ENCODE measurements around the gene PDHX. TPM values are rescaled to one million over a fixed set of nuclear protein-coding genes. Genes with fewer than 3 reads are reported as not detected.

PDHX gene
- total RNA-seq, 2 donors from 2014 or later = 28.7 to 31.9 TPM

DNA sequence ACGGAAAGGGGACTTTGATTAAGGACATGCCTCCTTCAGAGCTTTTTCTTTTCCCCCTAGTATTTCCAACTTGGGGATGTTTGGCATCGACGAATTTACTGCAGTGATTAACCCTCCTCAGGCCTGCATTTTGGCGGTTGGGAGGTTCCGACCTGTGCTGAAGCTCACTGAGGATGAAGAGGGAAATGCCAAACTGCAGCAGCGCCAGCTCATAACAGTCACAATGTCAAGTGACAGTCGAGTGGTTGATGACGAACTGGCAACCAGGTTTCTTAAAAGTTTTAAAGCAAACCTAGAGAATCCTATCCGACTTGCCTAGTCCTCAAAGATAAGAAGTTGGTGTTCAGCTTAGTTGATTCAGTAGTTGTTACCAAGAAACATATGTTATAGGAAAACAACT, 78.4 kb downstream of the PDHX start:
- Mint-ChIP-seq H3K36me3 (ENCODE audit: insufficient read depth in 2 of 2) (no peaks in the 10 kb centered on the region), H3K4me1 (ENCODE audit: low read depth) (peaks cover 22% of the 10 kb centered on the region), H3K4me3 (no peak overlapping the region), H3K27me3 (ENCODE audit: low read depth) (no peaks in the 10 kb centered on the region), H3K9me3 (no peaks in the 10 kb centered on the region), H3K27ac (no peak overlapping the region)
- DNase-seq = no peak
- no peak for ATAC-seq (replicated peaks in 1 of 2)

DNA sequence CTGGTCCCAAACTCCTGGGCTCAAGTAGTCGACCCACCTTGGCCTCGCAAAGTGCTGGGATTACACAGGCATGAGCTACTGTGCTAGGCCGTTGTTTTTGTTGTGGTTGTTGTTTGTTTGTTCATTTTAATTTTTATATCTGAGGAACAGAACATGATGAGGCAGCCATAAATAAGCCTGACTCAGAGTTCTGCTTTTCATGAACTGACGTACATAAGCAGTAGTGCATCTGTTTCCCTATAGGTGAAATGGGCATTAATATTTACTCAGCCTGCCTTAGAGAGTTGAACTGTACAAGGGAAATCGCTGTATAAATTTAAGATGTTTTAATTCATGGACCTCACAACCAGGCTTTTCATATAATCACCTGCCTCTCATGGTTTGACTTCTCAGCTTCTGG, 80.5 kb downstream of the PDHX start:
- no peak for ATAC-seq (replicated peaks in 1 of 2)
- no peaks in the 10 kb centered on the region for H3K36me3 Mint-ChIP-seq (ENCODE audit: insufficient read depth in 2 of 2)
- H3K4me1 Mint-ChIP-seq (ENCODE audit: low read depth) = peaks cover 23% of the 10 kb centered on the region
- H3K4me3 Mint-ChIP-seq = no peak overlapping the region
- H3K9me3 Mint-ChIP-seq = no peaks in the 10 kb centered on the region
- H3K27ac Mint-ChIP-seq = no peak overlapping the region
- no peak for DNase-seq
- no peaks in the 10 kb centered on the region for H3K27me3 Mint-ChIP-seq (ENCODE audit: low read depth)

DNA sequence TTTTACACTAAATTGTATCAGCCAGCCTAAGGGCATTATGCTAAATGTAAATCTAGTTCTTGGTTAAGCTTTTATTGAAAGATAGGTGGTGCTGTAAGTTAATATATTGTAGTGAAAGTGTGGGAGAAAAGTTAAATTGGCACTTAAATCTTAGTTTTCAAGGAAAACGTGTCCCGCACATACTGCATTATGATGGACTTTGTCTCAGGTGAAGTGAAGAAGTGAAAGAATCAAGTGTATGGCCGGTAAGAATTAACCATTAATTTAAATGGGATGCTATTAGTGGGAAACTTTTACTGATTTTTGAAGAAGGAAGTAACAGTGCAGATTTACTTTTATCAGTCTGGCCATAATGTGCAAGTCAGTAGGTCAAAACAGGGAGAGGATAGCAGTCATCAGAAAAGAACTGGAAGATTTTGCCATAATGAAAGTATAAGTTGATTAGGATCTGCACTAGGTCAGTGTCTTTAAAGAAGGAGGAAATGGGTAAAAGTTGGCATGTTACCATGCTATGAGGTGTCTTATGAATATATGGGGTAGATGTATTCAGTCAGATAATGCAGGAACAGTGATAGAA, 81.6 kb downstream of the PDHX start:
- peak overlapping the region in 1 of 2 donors; percentile 68 for H3K4me3 Mint-ChIP-seq
- peak overlapping the region; percentile 15 for H3K27ac Mint-ChIP-seq
- no peaks in the 10 kb centered on the region for H3K9me3 Mint-ChIP-seq

DNA sequence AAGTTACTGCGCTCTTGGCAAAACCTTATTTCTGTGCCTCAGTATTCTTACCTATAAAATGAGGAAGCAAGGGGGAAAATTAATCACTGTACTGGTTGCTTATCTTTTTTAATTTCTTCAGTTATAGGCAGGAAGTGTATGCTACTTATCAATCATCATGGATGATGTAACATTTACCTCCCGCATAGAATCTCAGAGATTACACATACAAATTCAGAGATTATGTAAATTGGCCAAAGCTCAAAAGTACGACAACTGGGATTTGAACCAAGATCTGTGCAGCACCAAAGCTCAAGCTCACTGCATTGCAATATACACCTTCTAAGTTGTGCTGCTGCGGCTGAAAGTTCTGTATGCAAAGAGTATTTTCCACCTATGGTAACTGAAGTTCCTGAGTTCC, 83.0 kb downstream of the PDHX start:
- Mint-ChIP-seq H3K4me3 (peak overlapping the region in 1 of 2 donors; percentile 20), H3K27ac (no peak overlapping the region), H3K27me3 (ENCODE audit: low read depth) (peaks cover 2% of the 10 kb centered on the region), H3K9me3 (no peaks in the 10 kb centered on the region), H3K36me3 (ENCODE audit: insufficient read depth in 2 of 2) (no peaks in the 10 kb centered on the region), H3K4me1 (ENCODE audit: low read depth) (peaks cover 23% of the 10 kb centered on the region)
- no peak for DNase-seq
- peak in 1 of 2 donors; percentile 33 for ATAC-seq (replicated peaks in 1 of 2)

More for the DNA sequence above, 81.6 kb downstream of the PDHX start:
- no peaks in the 10 kb centered on the region for H3K36me3 Mint-ChIP-seq (ENCODE audit: insufficient read depth in 2 of 2)
- H3K4me1 Mint-ChIP-seq (ENCODE audit: low read depth) = peaks cover 23% of the 10 kb centered on the region
- ATAC-seq (replicated peaks in 1 of 2) (peak in 1 of 2 donors; percentile 25), DNase-seq (no peak)
- no peaks in the 10 kb centered on the region for H3K27me3 Mint-ChIP-seq (ENCODE audit: low read depth)

DNA sequence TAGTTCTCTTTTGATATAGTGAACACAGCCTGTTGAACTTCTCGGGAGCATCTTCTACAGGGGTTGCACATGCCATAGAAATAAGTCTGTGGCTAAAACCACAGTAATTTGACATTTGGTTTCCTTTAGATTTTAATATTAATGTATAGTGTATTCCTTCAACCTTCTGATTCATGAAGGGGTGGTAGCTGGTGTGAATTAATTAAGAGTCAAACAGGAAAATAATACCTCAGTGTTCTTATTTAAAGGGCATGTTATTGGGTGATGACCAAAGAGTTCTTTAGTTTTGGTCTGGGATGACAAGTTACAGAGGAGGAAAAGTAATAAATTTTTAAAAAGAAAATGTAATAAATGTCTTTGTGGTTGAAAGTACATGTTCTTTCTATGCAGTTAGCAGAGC, 86.8 kb downstream of the PDHX start:
- Mint-ChIP-seq H3K36me3 (ENCODE audit: insufficient read depth in 2 of 2) (no peaks in the 10 kb centered on the region), H3K4me1 (ENCODE audit: low read depth) (peaks cover 41% of the 10 kb centered on the region), H3K27ac (no peak overlapping the region), H3K9me3 (no peaks in the 10 kb centered on the region), H3K4me3 (no peak overlapping the region), H3K27me3 (ENCODE audit: low read depth) (peaks cover 15% of the 10 kb centered on the region)
- DNase-seq (no peak), ATAC-seq (replicated peaks in 1 of 2) (no peak)

DNA sequence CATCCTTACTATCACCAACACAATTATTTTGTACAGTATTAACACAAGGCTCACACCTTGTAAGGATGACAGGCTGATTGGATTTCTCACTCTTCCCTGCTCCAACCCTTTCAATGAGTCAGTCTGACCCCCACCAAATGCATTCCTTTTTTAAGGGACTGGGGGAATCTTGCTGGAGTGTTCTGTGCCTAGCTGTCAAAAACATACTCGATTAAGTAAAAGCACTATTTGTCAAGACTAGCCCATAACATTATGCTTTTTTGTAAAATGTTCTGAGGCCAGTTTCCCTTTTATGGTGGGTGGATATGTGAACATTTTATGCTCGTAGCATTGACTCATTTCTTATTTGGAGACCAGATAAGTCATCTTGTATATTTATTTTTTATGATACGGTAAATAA, 87.2 kb downstream of the PDHX start:
- Mint-ChIP-seq H3K4me1 (ENCODE audit: low read depth) (peaks cover 36% of the 10 kb centered on the region), H3K27ac (no peak overlapping the region), H3K9me3 (no peaks in the 10 kb centered on the region), H3K36me3 (ENCODE audit: insufficient read depth in 2 of 2) (no peaks in the 10 kb centered on the region), H3K4me3 (no peak overlapping the region), H3K27me3 (ENCODE audit: low read depth) (peaks cover 17% of the 10 kb centered on the region)
- no peak for ATAC-seq (replicated peaks in 1 of 2)
- DNase-seq = no peak

DNA sequence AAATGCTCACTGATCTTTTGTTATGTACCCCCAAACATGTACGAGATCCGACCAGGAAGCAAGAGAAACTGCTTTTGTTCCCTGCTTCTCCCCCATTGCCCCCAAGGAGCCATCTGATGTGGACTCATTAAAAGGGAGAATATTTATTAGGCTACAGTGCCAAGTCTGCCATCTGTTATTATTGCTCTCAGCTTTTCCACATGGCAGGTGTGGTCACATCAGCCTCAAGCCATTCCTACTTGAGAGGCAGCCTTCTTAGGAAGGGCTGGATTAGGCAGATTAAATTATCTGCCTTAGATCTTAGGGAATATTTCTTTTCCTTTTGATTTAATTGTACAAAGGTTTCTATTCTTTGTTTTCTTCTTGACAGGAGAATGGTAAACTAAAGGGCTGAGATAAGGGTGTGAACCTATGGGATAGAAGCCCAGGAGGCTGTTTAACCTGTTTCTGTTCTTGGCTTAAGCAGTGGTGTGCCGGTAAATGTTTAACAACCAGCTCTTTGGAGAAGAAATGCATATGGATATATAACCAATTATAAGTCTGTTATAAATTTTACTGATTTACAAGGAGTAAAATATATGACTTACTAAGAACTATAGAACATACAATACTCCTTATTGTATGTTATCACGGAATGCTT, 88.8 kb downstream of the PDHX start:
- Mint-ChIP-seq H3K4me1 (ENCODE audit: low read depth) (peaks cover 36% of the 10 kb centered on the region), H3K9me3 (no peaks in the 10 kb centered on the region), H3K36me3 (ENCODE audit: insufficient read depth in 2 of 2) (no peaks in the 10 kb centered on the region), H3K27me3 (ENCODE audit: low read depth) (peaks cover 25% of the 10 kb centered on the region), H3K4me3 (no peak overlapping the region), H3K27ac (no peak overlapping the region)
- DNase-seq (no peak), ATAC-seq (replicated peaks in 1 of 2) (no peak)

DNA sequence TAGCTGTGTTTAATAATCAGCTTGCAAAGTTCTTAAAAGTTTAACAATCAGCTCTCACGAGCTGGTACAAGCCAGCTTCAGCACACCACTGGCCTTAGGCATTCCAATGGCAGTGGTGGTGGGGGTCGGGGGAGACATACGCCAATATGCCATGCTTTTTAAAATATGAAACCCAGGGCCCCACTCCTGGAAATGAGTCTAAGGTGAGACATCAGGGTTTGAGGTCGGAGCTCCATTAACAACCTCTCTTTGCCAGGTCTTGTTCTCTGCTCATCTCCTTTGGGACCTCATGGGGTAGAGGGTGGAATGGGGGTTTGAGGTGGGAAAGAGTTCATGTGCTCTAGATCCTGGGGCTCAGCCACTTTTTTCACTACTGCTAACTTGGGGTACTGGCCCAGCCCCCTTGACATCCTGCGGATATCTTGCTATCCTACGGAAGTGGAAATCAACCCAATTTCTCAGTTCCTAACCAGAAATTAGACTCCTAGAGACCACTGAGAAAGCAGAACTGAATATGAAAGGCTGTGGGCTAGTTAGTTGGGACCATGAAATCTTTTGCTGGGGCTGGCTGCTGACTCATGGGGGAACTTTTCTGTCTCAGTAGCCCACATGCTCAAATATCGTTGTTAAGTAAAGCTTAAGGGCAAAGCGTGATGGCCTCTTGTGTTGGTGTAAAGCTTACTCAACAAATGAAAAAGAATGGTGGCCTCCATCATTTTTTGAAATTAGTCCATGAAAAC, 90.1 kb downstream of the PDHX start:
- ATAC-seq (replicated peaks in 1 of 2) (peak; percentile 94), DNase-seq (peak; percentile 71 to 76)
- peaks cover 33% of the 10 kb centered on the region for H3K27me3 Mint-ChIP-seq (ENCODE audit: low read depth)
- H3K36me3 Mint-ChIP-seq (ENCODE audit: insufficient read depth in 2 of 2) = no peaks in the 10 kb centered on the region
- H3K4me1 Mint-ChIP-seq (ENCODE audit: low read depth) = peaks cover 47% of the 10 kb centered on the region
- H3K4me3 Mint-ChIP-seq = peak overlapping the region; percentile 3 to 60
- H3K27ac Mint-ChIP-seq = no peak overlapping the region
- no peaks in the 10 kb centered on the region for H3K9me3 Mint-ChIP-seq

DNA sequence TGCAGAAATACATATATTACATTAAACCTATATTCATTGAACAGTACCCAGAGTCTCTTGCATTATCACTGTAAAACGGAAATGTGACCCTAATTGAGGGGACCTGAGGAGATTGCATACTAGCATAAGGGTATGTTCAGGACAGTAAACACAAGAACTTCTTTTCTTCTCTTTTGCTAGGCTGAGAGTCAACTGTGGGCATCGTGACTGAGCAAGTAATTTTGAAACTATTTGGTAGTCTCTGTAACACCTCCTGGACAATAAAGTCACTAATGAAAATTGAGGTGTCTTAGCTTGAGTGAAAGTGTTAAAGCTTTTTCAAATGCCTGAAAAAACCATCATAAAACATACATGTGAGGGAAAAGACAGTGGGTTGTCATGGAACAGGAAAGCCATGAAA, 90.9 kb downstream of the PDHX start:
- Mint-ChIP-seq H3K4me1 (ENCODE audit: low read depth) (peaks cover 54% of the 10 kb centered on the region), H3K36me3 (ENCODE audit: insufficient read depth in 2 of 2) (no peaks in the 10 kb centered on the region), H3K4me3 (peak overlapping the region in 1 of 2 donors; percentile 42), H3K9me3 (no peaks in the 10 kb centered on the region), H3K27me3 (ENCODE audit: low read depth) (peaks cover 33% of the 10 kb centered on the region), H3K27ac (no peak overlapping the region)
- DNase-seq (no peak), ATAC-seq (replicated peaks in 1 of 2) (peak in 1 of 2 donors; percentile 27)

DNA sequence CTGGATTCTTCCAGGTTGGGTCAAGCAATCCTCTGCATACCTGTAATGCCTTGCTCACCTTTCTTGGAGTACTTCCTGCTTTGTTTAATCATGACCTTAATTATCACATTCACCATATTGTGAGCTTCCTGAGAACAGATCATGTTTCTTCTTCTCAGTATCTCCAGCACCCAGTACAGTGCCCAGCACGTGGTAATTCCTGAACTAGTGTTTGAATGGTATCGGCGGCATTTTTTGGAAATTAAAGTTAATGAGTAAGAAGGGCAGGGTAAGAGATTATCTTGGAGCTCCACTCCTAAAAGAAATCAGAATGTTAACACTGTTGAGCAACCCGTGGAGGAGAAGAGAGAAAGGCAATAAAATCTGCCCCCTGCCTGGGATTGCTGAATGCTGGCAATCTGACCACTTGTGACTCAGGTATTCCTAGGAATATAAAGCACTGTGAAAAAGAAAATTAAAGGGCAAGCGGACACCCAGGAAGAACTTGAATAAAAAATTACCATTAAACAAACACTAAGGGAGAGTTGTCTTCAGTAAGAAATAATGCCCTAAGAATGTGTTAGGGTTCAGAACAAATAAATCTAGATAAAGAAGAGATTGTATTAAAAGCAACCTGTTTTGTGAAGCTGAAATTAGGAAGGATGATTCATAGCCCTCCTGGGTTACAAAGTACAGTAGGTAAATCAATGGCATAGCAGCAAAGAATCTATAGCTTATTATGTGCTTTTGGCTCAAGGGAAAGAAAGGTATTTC, 92.9 kb downstream of the PDHX start:
- DNase-seq (no peak), ATAC-seq (replicated peaks in 1 of 2) (no peak)
- Mint-ChIP-seq H3K4me1 (ENCODE audit: low read depth) (peaks cover 75% of the 10 kb centered on the region), H3K36me3 (ENCODE audit: insufficient read depth in 2 of 2) (no peaks in the 10 kb centered on the region), H3K9me3 (no peaks in the 10 kb centered on the region), H3K27ac (no peak overlapping the region), H3K27me3 (ENCODE audit: low read depth) (peaks cover 32% of the 10 kb centered on the region), H3K4me3 (no peak overlapping the region)

DNA sequence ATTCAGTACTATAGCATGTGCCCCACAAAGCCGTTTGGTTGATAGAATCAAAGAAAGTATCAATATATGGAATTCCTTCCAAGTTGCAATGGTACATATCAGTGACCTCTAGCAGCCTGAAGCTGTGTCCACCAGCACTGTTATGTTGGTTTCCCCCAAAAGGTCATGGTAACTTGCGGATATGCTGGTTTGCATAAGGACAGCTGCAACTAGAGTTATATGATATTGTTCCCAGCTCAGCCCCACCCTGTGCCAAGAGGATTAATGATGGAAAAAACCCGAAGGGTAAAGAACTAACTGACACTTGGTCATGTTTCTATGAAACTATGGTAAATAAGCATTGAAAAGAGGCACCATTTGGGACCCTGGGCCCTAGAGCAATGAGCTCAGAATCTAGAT, 93.5 kb downstream of the PDHX start:
- no peaks in the 10 kb centered on the region for H3K36me3 Mint-ChIP-seq (ENCODE audit: insufficient read depth in 2 of 2)
- DNase-seq = no peak
- no peak overlapping the region for H3K27ac Mint-ChIP-seq
- H3K9me3 Mint-ChIP-seq = no peaks in the 10 kb centered on the region
- peaks cover 75% of the 10 kb centered on the region for H3K4me1 Mint-ChIP-seq (ENCODE audit: low read depth)
- no peak overlapping the region for H3K4me3 Mint-ChIP-seq
- ATAC-seq (replicated peaks in 1 of 2) = no peak
- H3K27me3 Mint-ChIP-seq (ENCODE audit: low read depth) = peaks cover 26% of the 10 kb centered on the region

DNA sequence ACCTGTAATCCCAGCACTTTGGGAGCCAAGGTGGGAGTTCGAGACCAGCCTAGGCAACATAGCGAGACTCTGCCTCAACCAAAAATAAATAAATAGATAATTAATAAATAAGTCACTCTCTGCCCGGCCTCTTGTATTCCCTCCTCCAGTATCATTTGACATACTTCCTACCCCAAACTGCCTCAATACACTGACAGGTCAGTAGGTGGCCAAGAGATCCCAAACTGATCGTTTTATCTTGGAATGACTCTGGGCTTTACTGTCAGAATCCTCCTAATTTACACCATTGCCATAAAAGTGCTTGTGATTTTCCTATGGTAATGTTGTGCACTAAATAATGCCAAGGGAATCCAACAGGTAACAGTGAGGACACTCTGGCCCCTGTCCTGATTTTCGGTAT, 94.2 kb downstream of the PDHX start:
- Mint-ChIP-seq H3K27me3 (ENCODE audit: low read depth) (peaks cover 22% of the 10 kb centered on the region), H3K27ac (no peak overlapping the region), H3K36me3 (ENCODE audit: insufficient read depth in 2 of 2) (no peaks in the 10 kb centered on the region), H3K4me3 (no peak overlapping the region), H3K4me1 (ENCODE audit: low read depth) (peaks cover 74% of the 10 kb centered on the region), H3K9me3 (no peaks in the 10 kb centered on the region)
- DNase-seq = no peak
- ATAC-seq (replicated peaks in 1 of 2) = no peak

DNA sequence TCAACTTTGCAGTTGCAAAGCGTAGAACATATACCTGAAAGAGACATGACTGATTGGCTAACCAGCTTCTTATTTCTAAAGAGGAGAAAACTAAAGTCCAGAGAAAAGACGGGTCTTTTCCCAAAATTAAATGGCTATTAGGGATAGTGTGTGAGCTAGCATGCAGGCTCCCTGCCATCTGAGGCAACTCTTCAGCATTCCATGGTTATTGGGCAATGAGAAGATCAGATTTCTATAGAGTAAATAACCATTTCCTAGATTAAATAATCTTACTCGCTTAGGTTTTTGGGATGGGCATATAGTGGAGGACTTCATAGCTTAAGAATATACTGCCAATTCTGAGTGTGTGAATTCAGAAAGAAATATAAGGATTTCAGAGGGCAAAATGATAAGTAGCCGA, 95.0 kb downstream of the PDHX start:
- ATAC-seq (replicated peaks in 1 of 2) = no peak
- no peak for DNase-seq
- H3K9me3 Mint-ChIP-seq = no peaks in the 10 kb centered on the region
- peak overlapping the region; percentile 25 for H3K27ac Mint-ChIP-seq
- peaks cover 73% of the 10 kb centered on the region for H3K4me1 Mint-ChIP-seq (ENCODE audit: low read depth)
- H3K4me3 Mint-ChIP-seq = peak overlapping the region in 1 of 2 donors; percentile 48
- H3K27me3 Mint-ChIP-seq (ENCODE audit: low read depth) = peaks cover 22% of the 10 kb centered on the region
- no peaks in the 10 kb centered on the region for H3K36me3 Mint-ChIP-seq (ENCODE audit: insufficient read depth in 2 of 2)

Data from activated T-cell treated with anti-CD3 and anti-CD28 coated beads, Interleukin-2, amount 50 U/mL, for 72 hours (primary cell).